CD4-positive, CD25-positive, alpha-beta regulatory T cell (primary cell): ENCODE results near the gene DST. TPM values are rescaled to one million over a fixed set of nuclear protein-coding genes. Genes with fewer than 3 reads are reported as not detected.

ENCODE experiments used
- ATAC-seq, 2 donors: fragments of 150-1000 bp; cut with Tn5 transposase; one replicate each; pipeline ENCODE4 v1.10.0; 2021; ENCODE audit warnings: low read depth in 2 of 2, moderate number of reproducible peaks in 2 of 2, moderate library complexity in 1 of 2
- DNase-seq, 3 donors: peaks; one replicate each; pipeline versions ENCODE4 v3.0.0 to v3.0.0-alpha.2; 2012 to 2022; ENCODE audit warnings: mixed read lengths in 1 of 3
- H3K27ac ChIP-seq: one replicate; pipeline ENCODE4 v1.7.0; 2013; ENCODE audit warnings: mild to moderate bottlenecking, low read length; ENCODE audit not compliant: insufficient read depth, poor library complexity, severe bottlenecking
- H3K27me3 ChIP-seq: one replicate; pipeline ENCODE4 v1.7.0; 2013; ENCODE audit warnings: low read length; ENCODE audit not compliant: control insufficient read depth, insufficient read depth
- H3K36me3 ChIP-seq: one replicate; pipeline ENCODE4 v1.7.0; 2013; ENCODE audit warnings: mild to moderate bottlenecking, low read length, moderate library complexity; ENCODE audit not compliant: control insufficient read depth, insufficient read depth
- H3K4me1 ChIP-seq: 2 replicates; pipeline ENCODE4 v1.7.0; 2013; ENCODE audit warnings: mild to moderate bottlenecking, low read length; ENCODE audit not compliant: insufficient read depth, control insufficient read depth, poor library complexity, severe bottlenecking
- H3K4me3 ChIP-seq: one replicate; pipeline ENCODE4 v1.7.0; 2013; ENCODE audit warnings: low read depth, mild to moderate bottlenecking, low read length, moderate library complexity
- H3K9me3 ChIP-seq, 2 experiments: 1 replicate in 1 of 2; 2 replicates in 1 of 2; pipeline ENCODE4 v1.7.0; 2013; ENCODE audit warnings: low read length in 2 of 2, mild to moderate bottlenecking in 1 of 2, moderate library complexity in 1 of 2; ENCODE audit not compliant: control insufficient read depth in 2 of 2
- H3K27ac Mint-ChIP-seq, 3 donors: one replicate each; pipeline ENCODE4 v1.8.0; 2020 to 2022; ENCODE audit warnings: mild to moderate bottlenecking in 3 of 3, mixed read lengths in 3 of 3, moderate library complexity in 2 of 3
- H3K27me3 Mint-ChIP-seq: one replicate; pipeline ENCODE4 v1.8.0; 2022; ENCODE audit warnings: mild to moderate bottlenecking, mixed read lengths
- H3K36me3 Mint-ChIP-seq: one replicate; pipeline ENCODE4 v1.8.0; 2020; ENCODE audit warnings: mixed read lengths
- H3K4me1 Mint-ChIP-seq, 4 donors: one replicate each; pipeline ENCODE4 v1.8.0; 2020 to 2022; ENCODE audit warnings: mixed read lengths in 4 of 4, mild to moderate bottlenecking in 1 of 4
- H3K4me3 Mint-ChIP-seq, 4 donors: one replicate each; pipeline ENCODE4 v1.8.0; 2020 to 2022; ENCODE audit warnings: mild to moderate bottlenecking in 4 of 4, mixed read lengths in 4 of 4, moderate library complexity in 3 of 4
- H3K9me3 Mint-ChIP-seq, 7 donors: one replicate each; pipeline ENCODE4 v1.8.0; 2020 to 2022; ENCODE audit warnings: mixed read lengths in 7 of 7, mild to moderate bottlenecking in 3 of 7, moderate library complexity in 2 of 7
- polyA plus RNA-seq, 4 donors: library from polyadenylated mRNA; unstranded; fragments of 300-500 nt; fragmentation: Illumina TruSeq; gene quantifications; one replicate each; pipeline ENCODE4 v1.2.3, GENCODE V29; 2021
- total RNA-seq: library from RNA; stranded (reverse); gene quantifications from one replicate; pipeline ENCODE4 v1.2.3, GENCODE V29; 2022

Gene DST
- total and polyA plus RNA-seq, 5 donors from 2014 or later = 0.30 to 3.8 (median 1.2) TPM; not detected in 2

DNA sequence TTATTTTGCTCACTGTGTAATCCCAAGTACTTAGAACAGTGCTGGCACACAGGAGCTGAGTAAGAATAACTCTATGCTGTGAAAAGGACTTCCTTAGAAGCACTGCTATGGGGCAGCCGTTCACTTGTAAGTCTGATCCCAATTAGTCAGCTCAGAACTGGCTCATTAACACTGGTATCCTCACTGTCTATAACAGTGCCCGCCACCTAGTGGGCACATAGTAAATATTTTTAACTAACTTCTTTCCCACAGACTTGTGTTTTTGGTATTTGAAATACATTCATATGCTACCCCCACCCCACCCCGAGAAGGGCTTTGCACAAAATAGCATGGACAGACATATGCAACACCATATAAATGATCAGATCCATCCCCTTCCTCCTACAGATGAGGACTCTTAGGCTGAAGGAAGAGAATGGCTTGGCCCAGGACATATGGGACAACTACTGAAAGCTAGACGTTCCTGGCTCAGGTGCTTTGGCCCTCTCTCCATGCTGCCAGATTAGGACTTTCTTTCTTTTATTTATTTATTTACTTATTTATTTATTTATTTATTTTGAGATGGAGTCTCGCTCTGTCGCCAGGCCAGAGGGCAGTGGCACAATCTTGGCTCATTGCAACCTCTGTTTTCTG is 47.1 kb downstream of the DST start:
- H3K4me3 Mint-ChIP-seq = peak overlapping the region in 2 of 4 donors; percentile 13 to 45
- peak in 2 of 3 donors; percentile 26 to 70 for DNase-seq

GRCh38 chr6:56594699-56595098 is 48.0 kb downstream of the DST start:
- Mint-ChIP-seq H3K27me3 (no peaks in the 10 kb centered on the region), H3K4me1 (peaks cover 0 to 28% (median 21%) of the 10 kb centered on the region in 4 donors), H3K36me3 (no peaks in the 10 kb centered on the region), H3K27ac (peak overlapping the region in 1 of 3 donors; percentile 34), H3K9me3 (peaks cover 0 to 2% (median 0%) of the 10 kb centered on the region in 7 donors), H3K4me3 (no peak overlapping the region)
- ATAC-seq (peak; percentile 12 to 35), DNase-seq (peak in 2 of 3 donors; percentile 15 to 17)
- H3K27ac ChIP-seq = no peak overlapping the region
- H3K36me3 ChIP-seq = no peaks in the 10 kb centered on the region
- no peaks in the 10 kb centered on the region for H3K9me3 ChIP-seq
- peaks cover 6% of the 10 kb centered on the region for H3K4me1 ChIP-seq
- H3K4me3 ChIP-seq = no peak overlapping the region
- H3K27me3 ChIP-seq = no peaks in the 10 kb centered on the region

More for the DNA sequence above, 47.1 kb downstream of the DST start:
- Mint-ChIP-seq H3K36me3 (no peaks in the 10 kb centered on the region), H3K9me3 (peaks cover 0 to 2% (median 0%) of the 10 kb centered on the region in 7 donors), H3K4me1 (peaks cover 0 to 28% (median 21%) of the 10 kb centered on the region in 4 donors), H3K27ac (peak overlapping the region in 1 of 3 donors; percentile 60), H3K27me3 (no peaks in the 10 kb centered on the region)
- no peak overlapping the region for H3K27ac ChIP-seq
- H3K27me3 ChIP-seq = no peaks in the 10 kb centered on the region
- peak; percentile 41 to 70 for ATAC-seq
- H3K9me3 ChIP-seq = no peaks in the 10 kb centered on the region
- H3K4me3 ChIP-seq = no peak overlapping the region
- no peaks in the 10 kb centered on the region for H3K36me3 ChIP-seq
- peaks cover 6% of the 10 kb centered on the region for H3K4me1 ChIP-seq

- peaks cover 6% of the 10 kb centered on the region for H3K4me1 ChIP-seq
- ATAC-seq = peak; percentile 49 to 60
- H3K36me3 Mint-ChIP-seq = no peaks in the 10 kb centered on the region
- no peaks in the 10 kb centered on the region for H3K9me3 ChIP-seq
- H3K4me1 Mint-ChIP-seq = peaks cover 0 to 28% (median 21%) of the 10 kb centered on the region in 4 donors
- H3K27me3 ChIP-seq = no peaks in the 10 kb centered on the region
- H3K36me3 ChIP-seq = no peaks in the 10 kb centered on the region
- peak overlapping the region; percentile 12 to 83 (median 43) for H3K27ac Mint-ChIP-seq
- H3K27ac ChIP-seq = no peak overlapping the region
- H3K4me3 ChIP-seq = peak overlapping the region; percentile 29
- no peaks in the 10 kb centered on the region for H3K27me3 Mint-ChIP-seq
- peak in 2 of 3 donors; percentile 9 to 53 for DNase-seq
- peak overlapping the region in 2 of 4 donors; percentile 50 to 59 for H3K4me3 Mint-ChIP-seq
- peaks cover 0 to 2% (median 0%) of the 10 kb centered on the region in 7 donors for H3K9me3 Mint-ChIP-seq
Measured at GRCh38 chr6:56593801-56594318, 48.8 kb downstream of the DST start.

DNA sequence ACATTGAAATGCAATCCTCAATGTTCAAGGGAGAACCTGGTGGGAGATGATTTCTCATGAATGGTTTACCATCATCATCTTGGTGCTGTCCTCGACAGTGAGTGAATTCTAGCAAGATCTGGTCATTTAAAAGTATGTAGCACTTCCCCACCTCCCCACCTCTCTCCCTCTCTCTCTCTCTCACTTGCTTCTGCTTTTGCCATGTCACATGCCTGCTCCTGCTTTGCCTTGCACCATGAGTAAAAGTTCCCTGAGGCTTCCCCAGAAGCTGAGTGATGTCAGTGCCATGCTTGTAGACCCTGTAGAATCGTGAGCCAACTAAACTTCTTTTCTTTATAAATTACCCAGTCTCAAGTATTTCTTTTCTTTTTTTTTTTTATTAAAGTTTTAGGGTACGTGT is 60.5 kb downstream of the DST start:
- Histone ChIP-seq H3K9me3 (no peaks in the 10 kb centered on the region), H3K4me1 (no peaks in the 10 kb centered on the region), H3K36me3 (no peaks in the 10 kb centered on the region), H3K27ac (no peak overlapping the region), H3K27me3 (no peaks in the 10 kb centered on the region), H3K4me3 (no peak overlapping the region)
- Mint-ChIP-seq H3K9me3 (peaks cover 0 to 2% (median 0%) of the 10 kb centered on the region in 7 donors), H3K27ac (no peak overlapping the region), H3K4me1 (no peaks in the 10 kb centered on the region), H3K27me3 (peaks cover 4% of the 10 kb centered on the region), H3K36me3 (no peaks in the 10 kb centered on the region), H3K4me3 (no peak overlapping the region)
- ATAC-seq = no peak
- no peak for DNase-seq

- H3K9me3 Mint-ChIP-seq = peaks cover 0 to 2% (median 0%) of the 10 kb centered on the region in 7 donors
- Histone ChIP-seq H3K36me3 (no peaks in the 10 kb centered on the region), H3K4me3 (no peak overlapping the region), H3K9me3 (no peaks in the 10 kb centered on the region), H3K4me1 (no peaks in the 10 kb centered on the region), H3K27ac (no peak overlapping the region), H3K27me3 (no peaks in the 10 kb centered on the region)
- no peak for ATAC-seq
- H3K27ac Mint-ChIP-seq = no peak overlapping the region
- no peaks in the 10 kb centered on the region for H3K4me1 Mint-ChIP-seq
- no peak overlapping the region for H3K4me3 Mint-ChIP-seq
- no peaks in the 10 kb centered on the region for H3K36me3 Mint-ChIP-seq
- H3K27me3 Mint-ChIP-seq = peaks cover 4% of the 10 kb centered on the region
- no peak for DNase-seq
Measured at GRCh38 chr6:56581296-56581925, 61.3 kb downstream of the DST start.

GRCh38 chr6:56580271-56580670 is 62.4 kb downstream of the DST start:
- Histone ChIP-seq H3K4me3 (no peak overlapping the region), H3K27ac (no peak overlapping the region), H3K36me3 (no peaks in the 10 kb centered on the region), H3K27me3 (no peaks in the 10 kb centered on the region), H3K4me1 (no peaks in the 10 kb centered on the region), H3K9me3 (no peaks in the 10 kb centered on the region)
- DNase-seq (no peak), ATAC-seq (no peak)
- Mint-ChIP-seq H3K4me3 (no peak overlapping the region), H3K9me3 (peaks cover 0 to 4% (median 0%) of the 10 kb centered on the region in 7 donors), H3K27me3 (peaks cover 4% of the 10 kb centered on the region), H3K36me3 (no peaks in the 10 kb centered on the region), H3K4me1 (no peaks in the 10 kb centered on the region), H3K27ac (no peak overlapping the region)

GRCh38 chr6:56579155-56579851 is 63.4 kb downstream of the DST start:
- Histone ChIP-seq H3K36me3 (no peaks in the 10 kb centered on the region), H3K4me3 (no peak overlapping the region), H3K4me1 (no peaks in the 10 kb centered on the region), H3K27ac (no peak overlapping the region), H3K9me3 (no peaks in the 10 kb centered on the region), H3K27me3 (no peaks in the 10 kb centered on the region)
- Mint-ChIP-seq H3K27me3 (peaks cover 4% of the 10 kb centered on the region), H3K4me1 (no peaks in the 10 kb centered on the region), H3K27ac (no peak overlapping the region), H3K4me3 (no peak overlapping the region), H3K36me3 (no peaks in the 10 kb centered on the region), H3K9me3 (peaks cover 0 to 4% (median 0%) of the 10 kb centered on the region in 7 donors)
- no peak for ATAC-seq
- no peak for DNase-seq
